Upper lobe of left lung (tissue), 6 donors: ENCODE results near the gene ITPRIPL1. TPM values are rescaled to one million over a fixed set of nuclear protein-coding genes. Genes with fewer than 3 reads are reported as not detected.

Source experiments
- ATAC-seq, 2 donors: fragments of 200-7000 bp; cut with Tn5 transposase; one replicate each; pipeline ENCODE4 v1.9.1; 2022; ENCODE audit warnings: mild to moderate bottlenecking in 2 of 2, moderate library complexity in 2 of 2; ENCODE audit not compliant: low FRiP score in 2 of 2
- DNase-seq, 2 donors: peaks; one replicate each; pipeline ENCODE4 v3.0.0-alpha.2; 2019 to 2020
- H3K27ac ChIP-seq, 4 donors: fragments of 200-600 bp; sonication (generic); one replicate each; pipeline ENCODE4 v1.5.1; 2016 to 2019
- H3K27me3 ChIP-seq, 4 donors: fragments of 200-600 bp; sonication (generic); one replicate each; pipeline ENCODE4 v1.5.1; 2017 to 2019
- H3K36me3 ChIP-seq, 4 donors: fragments of 200-600 bp; sonication (generic); one replicate each; pipeline ENCODE4 v1.5.1; 2016 to 2019
- H3K4me1 ChIP-seq, 4 donors: fragments of 200-600 bp; sonication (generic); one replicate each; pipeline ENCODE4 v1.5.1; 2018 to 2019
- H3K4me3 ChIP-seq, 4 donors: fragments of 200-600 bp; sonication (generic); one replicate each; pipeline ENCODE4 v1.5.1; 2017 to 2019; ENCODE audit warnings: mild to moderate bottlenecking in 2 of 4, moderate library complexity in 1 of 4
- H3K9me3 ChIP-seq, 4 donors: fragments of 200-600 bp; sonication (generic); one replicate each; pipeline ENCODE4 v1.5.1; 2018 to 2019
- EP300 ChIP-seq, 4 donors: sonication (generic); formaldehyde crosslinking; IDR thresholded peaks; one replicate each; pipeline ENCODE4 v1.5.1; 2017; ENCODE audit warnings: antibody characterized with exemption in 4 of 4, control low read depth in 2 of 4
- POLR2A ChIP-seq, 4 donors: fragments of 450-650 bp; IDR thresholded peaks; one replicate each; pipeline ENCODE4 v1.5.1; 2016 to 2017; ENCODE audit warnings: antibody characterized with exemption in 4 of 4, mild to moderate bottlenecking in 2 of 4
- POLR2AphosphoS5 ChIP-seq, 2 donors: sonication (generic); formaldehyde crosslinking; IDR thresholded peaks; one replicate each; pipeline ENCODE4 v1.5.1; 2017; ENCODE audit warnings: antibody characterized with exemption in 2 of 2
- WGBS, 2 donors: methylation state at CpG; one replicate each; pipeline ENCODE4 v1.1.5; 2017 to 2018; 5-methylcytosine and 5-hydroxymethylcytosine counted together
- total RNA-seq, 6 donors: library from RNA; depleted of rRNA in 4 of 6; stranded (reverse); fragments of >200 nt in 4 of 6; gene quantifications; one replicate each; pipeline versions ENCODE4 v1.1.0 to v1.2.1, GENCODE V29; 2016 to 2021
- TF ChIP-seq, protein P1 (sequence below), 6 experiments: fragments of 450-650 bp in 4 of 6; fragments of 200-600 bp in 2 of 6; sonication (generic) in 2 of 6; IDR thresholded peaks; one replicate each; pipeline ENCODE4 v1.5.1; 2016 to 2019; ENCODE audit warnings: antibody characterized with exemption in 6 of 6
- donor health status: DM: no; HTN: no; CAD: no; lungs with moderate emphysema.
- donor health status: DM: no; HTN: yes; CAD: no; lungs with severe emphysema.

The ITPRIPL1 gene
- total RNA-seq, 6 donors from 2014 or later: 0.57 to 5.5 (median 1.9) TPM

DNA sequence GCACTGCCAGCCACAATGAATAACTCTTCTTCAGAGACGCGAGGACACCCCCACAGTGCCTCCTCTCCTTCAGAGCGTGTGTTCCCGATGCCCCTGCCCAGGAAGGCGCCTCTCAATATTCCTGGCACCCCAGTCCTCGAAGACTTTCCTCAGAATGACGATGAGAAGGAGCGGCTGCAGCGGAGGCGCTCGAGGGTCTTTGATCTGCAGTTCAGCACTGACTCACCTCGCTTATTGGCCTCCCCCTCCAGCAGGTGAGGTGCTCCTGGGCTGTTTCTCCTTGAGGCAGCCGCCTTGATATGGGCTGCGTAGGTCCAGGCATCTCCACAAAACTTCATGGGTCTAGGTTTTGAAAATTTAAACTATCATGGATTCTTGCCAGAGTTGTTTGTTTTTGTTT, 16.5 kb downstream of the ITPRIPL1 start:
- H3K27ac ChIP-seq: peak overlapping the region in 1 of 4 donors; percentile 8
- no peaks in the 10 kb centered on the region for H3K36me3 ChIP-seq
- no peak for DNase-seq
- no peak overlapping the region for H3K4me3 ChIP-seq
- no peaks in the 10 kb centered on the region for H3K9me3 ChIP-seq
- no peaks in the 10 kb centered on the region for H3K27me3 ChIP-seq
- TF ChIP-seq POLR2AphosphoS5 (IDR thresholded peaks at IDR 0.05) (no peak), EP300 (IDR thresholded peaks at IDR 0.05) (no peak), POLR2A (IDR thresholded peaks at IDR 0.05) (no peak)
- TF ChIP-seq, protein P1, sequence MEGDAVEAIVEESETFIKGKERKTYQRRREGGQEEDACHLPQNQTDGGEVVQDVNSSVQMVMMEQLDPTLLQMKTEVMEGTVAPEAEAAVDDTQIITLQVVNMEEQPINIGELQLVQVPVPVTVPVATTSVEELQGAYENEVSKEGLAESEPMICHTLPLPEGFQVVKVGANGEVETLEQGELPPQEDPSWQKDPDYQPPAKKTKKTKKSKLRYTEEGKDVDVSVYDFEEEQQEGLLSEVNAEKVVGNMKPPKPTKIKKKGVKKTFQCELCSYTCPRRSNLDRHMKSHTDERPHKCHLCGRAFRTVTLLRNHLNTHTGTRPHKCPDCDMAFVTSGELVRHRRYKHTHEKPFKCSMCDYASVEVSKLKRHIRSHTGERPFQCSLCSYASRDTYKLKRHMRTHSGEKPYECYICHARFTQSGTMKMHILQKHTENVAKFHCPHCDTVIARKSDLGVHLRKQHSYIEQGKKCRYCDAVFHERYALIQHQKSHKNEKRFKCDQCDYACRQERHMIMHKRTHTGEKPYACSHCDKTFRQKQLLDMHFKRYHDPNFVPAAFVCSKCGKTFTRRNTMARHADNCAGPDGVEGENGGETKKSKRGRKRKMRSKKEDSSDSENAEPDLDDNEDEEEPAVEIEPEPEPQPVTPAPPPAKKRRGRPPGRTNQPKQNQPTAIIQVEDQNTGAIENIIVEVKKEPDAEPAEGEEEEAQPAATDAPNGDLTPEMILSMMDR (IDR thresholded peaks at IDR 0.05): no peak
- peaks cover 0 to under 1% (median 0%) of the 10 kb centered on the region in 4 donors for H3K4me1 ChIP-seq
- no peak for ATAC-seq
- 92% methylated on average over 12 to 14 of the region's 14 CpGs for WGBS, 2 donors

DNA sequence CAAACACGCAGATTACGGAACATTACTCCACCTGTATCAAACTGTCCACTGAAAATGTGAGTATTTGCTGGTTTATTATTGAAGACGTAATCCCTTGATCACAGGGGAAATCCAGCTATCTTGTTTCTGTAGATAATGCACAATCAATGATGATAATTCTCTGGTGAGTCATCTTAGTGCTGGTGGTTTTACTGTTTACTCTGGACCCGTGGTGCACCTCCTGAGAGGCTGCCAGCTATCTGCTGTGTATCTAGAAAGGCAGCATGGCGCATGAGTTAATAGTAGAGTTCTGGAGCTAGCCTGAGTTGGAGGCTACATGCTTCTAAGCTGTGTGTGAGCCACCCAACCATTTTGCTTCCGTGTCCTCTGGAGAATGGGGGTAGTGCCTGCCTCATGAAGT, 17.0 kb downstream of the ITPRIPL1 start:
- WGBS, 2 donors: 70 to 87% methylated on average over 6 of the region's 6 CpGs
- TF ChIP-seq POLR2A (IDR thresholded peaks at IDR 0.05): peak in 1 of 4 donors; percentile 18
- no peak for TF ChIP-seq EP300 (IDR thresholded peaks at IDR 0.05)
- ATAC-seq (no peak), DNase-seq (no peak)
- Histone ChIP-seq H3K9me3 (no peaks in the 10 kb centered on the region), H3K27me3 (no peaks in the 10 kb centered on the region), H3K4me3 (no peak overlapping the region), H3K36me3 (no peaks in the 10 kb centered on the region), H3K4me1 (no peaks in the 10 kb centered on the region), H3K27ac (no peak overlapping the region)

DNA sequence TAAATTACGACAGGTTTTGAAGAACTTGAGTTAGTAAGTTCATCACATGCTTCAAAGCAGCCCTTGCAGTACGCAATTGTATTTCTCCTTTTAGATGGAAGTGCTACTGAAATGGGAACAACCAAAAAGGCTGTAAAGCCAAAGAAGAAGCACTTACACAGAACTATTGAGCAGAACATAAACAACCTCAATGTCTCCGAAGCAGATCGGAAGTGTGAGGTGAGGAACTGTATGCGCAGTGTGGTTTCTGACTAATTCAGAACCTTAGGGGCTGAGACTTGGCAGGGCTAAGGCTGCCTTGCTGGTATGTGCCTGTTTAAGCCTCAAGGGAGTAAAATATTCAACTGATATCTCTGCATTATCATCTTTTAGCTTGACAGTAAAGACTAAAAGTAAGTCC, 18.9 kb downstream of the ITPRIPL1 start:
- peak in 1 of 2 donors; percentile 32 for DNase-seq
- peak; percentile 27 to 48 for ATAC-seq
- no peaks in the 10 kb centered on the region for H3K27me3 ChIP-seq
- no peaks in the 10 kb centered on the region for H3K4me1 ChIP-seq
- H3K9me3 ChIP-seq: no peaks in the 10 kb centered on the region
- no peaks in the 10 kb centered on the region for H3K36me3 ChIP-seq
- TF ChIP-seq EP300 (IDR thresholded peaks at IDR 0.05) (no peak), POLR2AphosphoS5 (IDR thresholded peaks at IDR 0.05) (peak in 1 of 2 donors; percentile 31)
- TF ChIP-seq, protein P1 (IDR thresholded peaks at IDR 0.05): no peak
- peak overlapping the region in 3 of 4 donors; percentile 22 to 71 (median 65) for H3K27ac ChIP-seq
- WGBS, 2 donors: 70 to 88% methylated on average over 5 of the region's 5 CpGs
- H3K4me3 ChIP-seq: no peak overlapping the region

DNA sequence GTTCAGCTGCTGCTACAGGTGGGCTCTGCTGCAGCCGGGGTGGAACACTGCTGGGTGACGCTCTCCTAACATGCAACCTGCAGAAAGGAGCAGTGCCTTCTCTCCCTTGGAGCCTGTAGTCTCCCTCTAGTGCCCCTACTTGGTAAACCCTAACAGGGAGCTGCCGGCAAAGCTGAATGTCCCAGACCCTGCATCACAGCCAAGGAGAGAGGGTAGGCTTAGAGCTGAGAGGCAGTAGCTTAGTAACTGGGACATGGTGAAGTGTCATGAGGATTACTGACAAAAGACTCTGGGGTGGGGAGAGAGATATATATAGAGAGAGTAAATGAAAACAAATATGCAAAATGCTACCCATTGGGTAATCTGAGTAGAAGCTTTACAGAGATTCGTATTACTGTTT, 20.3 kb downstream of the ITPRIPL1 start:
- DNase-seq: no peak
- ATAC-seq: no peak
- Histone ChIP-seq H3K36me3 (no peaks in the 10 kb centered on the region), H3K4me1 (no peaks in the 10 kb centered on the region), H3K27me3 (no peaks in the 10 kb centered on the region), H3K27ac (peak overlapping the region in 1 of 4 donors; percentile 26), H3K9me3 (no peaks in the 10 kb centered on the region), H3K4me3 (no peak overlapping the region)
- TF ChIP-seq POLR2A (IDR thresholded peaks at IDR 0.05) (no peak), EP300 (IDR thresholded peaks at IDR 0.05) (no peak), POLR2AphosphoS5 (IDR thresholded peaks at IDR 0.05) (no peak)
- TF ChIP-seq, protein P1 (IDR thresholded peaks at IDR 0.05): no peak
- 76 to 82% methylated on average over 2 to 4 of the region's 4 CpGs for WGBS, 2 donors

DNA sequence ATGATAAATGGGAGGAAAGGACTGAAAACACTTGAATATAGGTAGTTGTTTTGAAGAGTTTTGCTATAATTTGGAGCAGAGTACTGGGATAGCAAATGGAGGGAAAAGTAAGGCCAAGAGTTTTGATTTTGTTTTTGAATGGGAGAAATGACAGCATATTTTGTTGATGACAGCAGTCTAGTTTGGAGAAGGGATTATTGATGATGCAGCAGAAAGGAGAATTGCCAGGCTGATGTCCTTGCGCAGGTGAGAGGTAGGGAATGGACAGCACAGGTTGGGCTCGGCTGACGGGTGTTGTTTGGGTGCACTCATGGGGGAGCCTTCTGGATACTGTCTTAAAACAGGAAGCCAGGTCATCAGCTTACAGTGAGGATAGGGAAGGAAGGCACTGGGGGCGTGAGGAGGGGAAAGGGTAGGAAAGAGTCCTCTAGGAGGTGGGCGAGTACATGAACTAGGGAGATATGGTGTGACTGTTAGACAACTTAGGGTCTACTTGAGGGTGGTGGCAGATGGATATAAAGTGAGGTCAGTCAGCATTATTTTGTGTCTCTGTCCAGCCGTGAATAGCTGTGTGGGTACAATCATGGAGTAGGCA, 20.8 kb downstream of the ITPRIPL1 start:
- DNase-seq (no peak), ATAC-seq (no peak)
- H3K36me3 ChIP-seq: no peaks in the 10 kb centered on the region
- H3K9me3 ChIP-seq: no peaks in the 10 kb centered on the region
- 88 to 95% methylated on average over 6 of the region's 6 CpGs for WGBS, 2 donors
- TF ChIP-seq POLR2AphosphoS5 (IDR thresholded peaks at IDR 0.05): no peak
- no peak for TF ChIP-seq EP300 (IDR thresholded peaks at IDR 0.05)
- TF ChIP-seq, protein P1 (IDR thresholded peaks at IDR 0.05): no peak
- no peak for TF ChIP-seq POLR2A (IDR thresholded peaks at IDR 0.05)
- no peaks in the 10 kb centered on the region for H3K4me1 ChIP-seq
- H3K27me3 ChIP-seq: no peaks in the 10 kb centered on the region
- no peak overlapping the region for H3K27ac ChIP-seq
- no peak overlapping the region for H3K4me3 ChIP-seq
